GM12891 (cell line): ENCODE results near the gene CLEC4A.
"Not testable (repeated sequence)": the region's sequence is repeated elsewhere in the genome, so short reads cannot be mapped to it uniquely, and the experiment has no call there.

Experiments
- PAX5 ChIP-seq: IDR thresholded peaks from 2 replicates; pipeline ENCODE4 v1.6.1; 2011; ENCODE audit warnings: low read length, moderate library complexity, mild to moderate bottlenecking; ENCODE audit not compliant: insufficient read depth, severe bottlenecking
- POLR2A ChIP-seq: IDR thresholded peaks from 2 replicates; pipeline ENCODE4 v1.6.1; 2011; ENCODE audit warnings: low read depth, low read length, control low read depth
- POLR2AphosphoS5 ChIP-seq: IDR thresholded peaks from 2 replicates; pipeline ENCODE4 v1.6.1; 2011; ENCODE audit warnings: low read depth, low read length, control low read depth
- SPI1 ChIP-seq: IDR thresholded peaks from 2 replicates; pipeline ENCODE4 v1.6.1; 2011; ENCODE audit warnings: low read depth, low read length, control low read depth
- TAF1 ChIP-seq: IDR thresholded peaks from 2 replicates; pipeline ENCODE4 v1.6.1; 2011; ENCODE audit warnings: low read depth, low read length, control low read depth

- not testable (repeated sequence) for TF ChIP-seq POLR2AphosphoS5, POLR2A, TAF1, SPI1, PAX5
These were observed 57.9 kb downstream of the CLEC4A start for GRCh38 chr12:8181271-8181670.
